Pancreas (tissue), 10 donors: ENCODE results near the gene DSCAML1. TPM values are rescaled to one million over a fixed set of nuclear protein-coding genes. Genes with fewer than 3 reads are reported as not detected.

Experiments
- ATAC-seq, 4 donors: fragments of 200-7000 bp; cut with Tn5 transposase; one replicate each; pipeline versions ENCODE4 v1.8.0 to v1.9.1; 2020; ENCODE audit warnings: mild to moderate bottlenecking in 4 of 4, moderate library complexity in 4 of 4
- DNase-seq, 6 donors: peaks; one replicate each; pipeline ENCODE4 v3.0.0-alpha.2; 2020
- FAIRE-seq: peaks from 2 replicates; lab custom pipeline; 2012; peaks lifted over from hg19 to GRCh38; lab: Jason Lieb, UNC
- H3K27ac ChIP-seq, 4 donors: fragments of 200-600 bp; sonication (generic); 1 replicate in 3 of 4; 2 replicates in 1 of 4; pipeline versions ENCODE4 v1.5.0 to v1.8.0; 2020
- H3K27me3 ChIP-seq, 4 donors: fragments of 200-600 bp; one replicate each; pipeline ENCODE4 v1.8.0; 2021
- H3K36me3 ChIP-seq, 3 donors: fragments of 200-600 bp; sonication (generic) in 1 of 3; one replicate each; pipeline versions ENCODE4 v1.5.0 to v1.8.0; 2020 to 2021
- H3K4me1 ChIP-seq, 3 donors: fragments of 200-600 bp; one replicate each; pipeline ENCODE4 v1.8.0; 2021
- H3K4me3 ChIP-seq, 4 donors: fragments of 200-600 bp; sonication (generic) in 2 of 4; one replicate each; pipeline versions ENCODE4 v1.5.0 to v1.8.0; 2020 to 2021
- H3K9me3 ChIP-seq, 4 donors: fragments of 200-600 bp; one replicate each; pipeline ENCODE4 v1.8.0; 2021
- WGBS, 2 donors: extraction: QIAGEN DNeasy Blood & Tissue Kit; methylation state at CpG; one replicate each; pipeline ENCODE4 v1.1.7; 2013; 5-methylcytosine and 5-hydroxymethylcytosine counted together
- intact Hi-C, 3 donors: fragments of 100-400 bp; cut with DNase I; formaldehyde crosslinking; loops; one replicate each; pipeline versions ENCODE4 v1.11.1 to v1.14.2; 2022
- polyA plus RNA-seq, 2 donors: library from polyadenylated mRNA; stranded (reverse); fragments of 200-250 nt; gene quantifications; one replicate each; pipeline ENCODE4 v1.2.3, GENCODE V29; 2013
- total RNA-seq, 6 donors: library from RNA; stranded (reverse); fragmentation: NEBNext Ultra II Directional in 4 of 6; extraction: Animal tissue kit (Norgen Biotek cat#: 25700) in 4 of 6; gene quantifications; one replicate each; pipeline versions ENCODE4 v1.2.1 to v1.2.4, GENCODE V29; 2021 to 2023
- TF ChIP-seq, protein P1 (sequence below), 4 donors: fragments of 200-600 bp; sonication (generic) in 3 of 4; IDR thresholded peaks; one replicate each; pipeline versions ENCODE4 v1.5.0 to v1.8.0; 2021; ENCODE audit warnings: antibody characterized with exemption in 4 of 4
- donor health status: healthy with polysubstance abuse.
- donor health status: DM: no; HTN: no; CAD: no; lungs with moderate emphysema.
- donor health status: DM: no; HTN: no; CAD: no.
- donor health status: control.
- donor health status: control.
- donor health status: Bipolar disorder and iron deficiency.
- donor health status: DM: yes; HTN: yes; CAD: no.
- donor health status: DM: no; HTN: no; CAD: no.
- donor health status: DM: no; HTN: no; CAD: no.
- donor health status: DM: yes; HTN: yes; CAD: no.

DSCAML1 gene
- total and polyA plus RNA-seq, 8 donors = 0.69 to 2.7 (median 1.8) TPM

DNA sequence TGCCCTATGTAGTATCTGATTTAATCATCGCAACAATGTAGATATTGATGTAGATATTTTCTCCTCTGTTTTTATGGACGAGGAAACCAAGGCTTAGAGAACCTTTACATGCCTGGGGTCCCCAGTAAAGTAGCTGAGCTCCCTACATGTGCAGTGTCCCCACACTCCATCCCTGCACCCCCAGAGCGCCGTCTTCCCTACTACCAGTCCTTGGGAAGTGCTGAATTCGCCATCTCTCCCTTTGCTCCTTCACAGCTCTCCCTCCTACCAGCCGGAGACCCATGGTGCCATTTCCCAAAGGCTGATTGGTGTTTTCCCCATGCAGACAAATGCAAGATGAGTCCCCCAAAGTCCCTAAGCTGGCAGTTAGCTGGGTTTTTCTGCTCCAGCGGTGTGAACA lies 383.4 kb downstream of the DSCAML1 start:
- FAIRE-seq (no peak), ATAC-seq (no peak), DNase-seq (peak in 1 of 6 donors; percentile 20)
- Histone ChIP-seq H3K27me3 (no peaks in the 10 kb centered on the region), H3K9me3 (no peaks in the 10 kb centered on the region), H3K36me3 (peaks cover 0 to 24% (median 0%) of the 10 kb centered on the region in 3 donors), H3K4me3 (no peak overlapping the region), H3K27ac (no peak overlapping the region), H3K4me1 (no peaks in the 10 kb centered on the region)
- TF ChIP-seq, protein P1, sequence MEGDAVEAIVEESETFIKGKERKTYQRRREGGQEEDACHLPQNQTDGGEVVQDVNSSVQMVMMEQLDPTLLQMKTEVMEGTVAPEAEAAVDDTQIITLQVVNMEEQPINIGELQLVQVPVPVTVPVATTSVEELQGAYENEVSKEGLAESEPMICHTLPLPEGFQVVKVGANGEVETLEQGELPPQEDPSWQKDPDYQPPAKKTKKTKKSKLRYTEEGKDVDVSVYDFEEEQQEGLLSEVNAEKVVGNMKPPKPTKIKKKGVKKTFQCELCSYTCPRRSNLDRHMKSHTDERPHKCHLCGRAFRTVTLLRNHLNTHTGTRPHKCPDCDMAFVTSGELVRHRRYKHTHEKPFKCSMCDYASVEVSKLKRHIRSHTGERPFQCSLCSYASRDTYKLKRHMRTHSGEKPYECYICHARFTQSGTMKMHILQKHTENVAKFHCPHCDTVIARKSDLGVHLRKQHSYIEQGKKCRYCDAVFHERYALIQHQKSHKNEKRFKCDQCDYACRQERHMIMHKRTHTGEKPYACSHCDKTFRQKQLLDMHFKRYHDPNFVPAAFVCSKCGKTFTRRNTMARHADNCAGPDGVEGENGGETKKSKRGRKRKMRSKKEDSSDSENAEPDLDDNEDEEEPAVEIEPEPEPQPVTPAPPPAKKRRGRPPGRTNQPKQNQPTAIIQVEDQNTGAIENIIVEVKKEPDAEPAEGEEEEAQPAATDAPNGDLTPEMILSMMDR (IDR thresholded peaks at IDR 0.05) = no peak
- 96 to 97% methylated on average over 7 of the region's 7 CpGs for WGBS, 2 donors
- intact Hi-C loops = no loop called here

DNA sequence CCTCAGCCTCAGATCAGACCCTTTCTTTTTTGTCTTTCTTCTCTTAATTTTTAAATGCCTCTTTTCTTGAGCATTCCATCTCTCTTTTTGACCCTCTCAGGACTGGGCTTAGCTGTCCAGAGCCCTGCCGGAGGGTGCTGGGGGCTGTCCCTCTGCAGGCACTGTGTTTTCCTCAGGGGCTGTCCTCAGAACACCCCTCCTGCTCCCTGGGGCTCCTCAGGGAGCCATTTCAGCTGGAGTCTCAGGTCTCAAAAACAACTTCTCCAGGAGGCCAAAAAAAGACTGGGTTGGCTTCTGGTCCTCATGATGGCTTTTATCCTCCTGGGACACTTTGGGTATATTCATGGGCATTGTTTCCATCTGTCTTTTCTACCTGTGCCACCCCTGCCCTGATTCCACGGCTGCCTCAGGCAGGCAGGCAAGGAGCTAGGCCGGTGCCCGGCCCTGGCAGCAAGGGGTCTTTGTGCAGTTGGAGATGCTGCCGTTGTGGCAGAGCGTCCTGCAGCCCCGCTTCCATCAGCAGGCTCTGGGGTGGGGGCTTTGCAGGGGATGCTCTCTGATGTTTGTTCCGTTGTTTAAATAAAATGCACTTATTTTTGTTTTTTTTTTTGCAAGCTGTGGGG lies 384.3 kb downstream of the DSCAML1 start:
- no peaks in the 10 kb centered on the region for H3K27me3 ChIP-seq
- ATAC-seq = no peak
- H3K9me3 ChIP-seq = no peaks in the 10 kb centered on the region
- H3K4me1 ChIP-seq = no peaks in the 10 kb centered on the region
- no peak for FAIRE-seq
- DNase-seq = peak in 1 of 6 donors; percentile 40
- no peak overlapping the region for H3K4me3 ChIP-seq
- TF ChIP-seq, protein P1 (IDR thresholded peaks at IDR 0.05) = no peak
- WGBS, 2 donors = 89 to 94% methylated on average over 8 of the region's 8 CpGs
- H3K36me3 ChIP-seq = peaks cover 0 to 32% (median 0%) of the 10 kb centered on the region in 3 donors
- intact Hi-C loops = no loop called here
- no peak overlapping the region for H3K27ac ChIP-seq

DNA sequence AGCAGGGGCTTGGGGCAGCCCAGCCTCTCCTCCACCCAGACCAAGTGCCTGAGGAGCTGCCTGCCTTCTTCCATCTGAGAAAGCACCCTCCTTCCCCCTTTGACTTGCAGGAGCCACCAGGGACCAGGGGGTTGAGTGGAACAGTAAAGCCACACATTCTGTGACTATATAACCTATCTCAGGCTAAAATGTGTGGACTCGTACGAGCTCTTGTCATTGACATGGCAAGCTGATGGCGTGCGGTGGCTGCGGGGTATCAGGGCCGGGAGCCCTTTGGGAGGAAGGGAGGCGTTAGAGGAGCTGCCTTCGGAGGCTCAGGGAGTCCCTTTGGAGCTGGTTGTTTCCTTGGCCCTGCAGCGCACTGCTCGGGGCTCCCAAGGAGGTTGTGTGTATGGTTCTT lies 384.8 kb downstream of the DSCAML1 start:
- H3K4me1 ChIP-seq = no peaks in the 10 kb centered on the region
- intact Hi-C loops = no loop called here
- TF ChIP-seq, protein P1 (IDR thresholded peaks at IDR 0.05) = no peak
- 89 to 96% methylated on average over 10 of the region's 10 CpGs for WGBS, 2 donors
- H3K27ac ChIP-seq = no peak overlapping the region
- no peak overlapping the region for H3K4me3 ChIP-seq
- H3K27me3 ChIP-seq = no peaks in the 10 kb centered on the region
- ATAC-seq (peak in 1 of 4 donors; percentile 12), FAIRE-seq (no peak), DNase-seq (peak in 1 of 6 donors; percentile 43)
- H3K36me3 ChIP-seq = peaks cover 0 to 35% (median 0%) of the 10 kb centered on the region in 3 donors
- H3K9me3 ChIP-seq = no peaks in the 10 kb centered on the region

DNA sequence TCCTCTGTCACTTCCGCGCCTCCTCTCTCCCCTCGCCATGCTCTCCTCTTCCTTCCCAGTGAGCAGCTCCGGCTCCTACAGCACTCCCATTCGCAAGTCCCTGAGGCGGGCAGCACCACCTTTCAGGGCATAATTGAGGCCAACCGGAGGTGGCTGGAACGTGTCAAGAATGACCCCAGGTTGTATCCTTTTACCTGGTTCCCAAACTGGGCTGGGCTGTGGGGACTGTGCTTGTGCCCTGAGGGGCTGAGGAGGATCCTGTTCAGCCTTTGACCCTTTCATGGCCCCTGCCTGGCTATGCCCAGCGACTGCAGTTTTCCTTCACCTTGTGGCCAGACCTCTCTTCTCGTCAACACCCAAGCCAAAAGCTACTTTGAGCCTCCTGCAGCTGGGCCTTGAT lies 385.3 kb downstream of the DSCAML1 start:
- FAIRE-seq (no peak), ATAC-seq (no peak), DNase-seq (peak in 1 of 6 donors; percentile 35)
- TF ChIP-seq, protein P1 (IDR thresholded peaks at IDR 0.05) = no peak
- 89 to 93% methylated on average over 9 to 10 of the region's 10 CpGs for WGBS, 2 donors
- Histone ChIP-seq H3K9me3 (no peaks in the 10 kb centered on the region), H3K27ac (no peak overlapping the region), H3K4me1 (no peaks in the 10 kb centered on the region), H3K27me3 (no peaks in the 10 kb centered on the region), H3K4me3 (no peak overlapping the region), H3K36me3 (peaks cover 0 to 35% (median 0%) of the 10 kb centered on the region in 3 donors)
- intact Hi-C loops = no loop called here
